HEK293T (cell line): ENCODE results near the gene OR51E2.

Experiments
- ARNT ChIP-seq: fragments of 450-650 bp; IDR thresholded peaks from 2 replicates; pipeline ENCODE4 v1.6.1; 2017; ENCODE audit warnings: mild to moderate bottlenecking
- ELF4 ChIP-seq: fragments of 450-650 bp; IDR thresholded peaks from 2 replicates; pipeline ENCODE4 v1.6.1; 2017; ENCODE audit warnings: antibody characterized with exemption
- FOXA1 ChIP-seq: fragments of 450-650 bp; IDR thresholded peaks from 2 replicates; pipeline ENCODE4 v1.6.1; 2016; ENCODE audit warnings: mild to moderate bottlenecking
- FOXM1 ChIP-seq: fragments of 450-650 bp; IDR thresholded peaks from 2 replicates; pipeline ENCODE4 v1.6.1; 2017; ENCODE audit warnings: mild to moderate bottlenecking, borderline replicate concordance
- HDGF ChIP-seq: fragments of 450-650 bp; IDR thresholded peaks from 2 replicates; pipeline ENCODE4 v1.6.1; 2017; ENCODE audit warnings: antibody characterized with exemption, borderline replicate concordance
- LEF1 ChIP-seq: fragments of 450-650 bp; IDR thresholded peaks from 2 replicates; pipeline ENCODE4 v1.6.1; 2017; ENCODE audit warnings: mild to moderate bottlenecking, borderline replicate concordance
- NFRKB ChIP-seq: fragments of 450-650 bp; IDR thresholded peaks from 2 replicates; pipeline ENCODE4 v1.6.1; 2016; ENCODE audit warnings: mild to moderate bottlenecking, moderate library complexity
- SP1 ChIP-seq: fragments of 450-650 bp; IDR thresholded peaks from 2 replicates; pipeline ENCODE4 v1.6.1; 2017
- SUZ12 ChIP-seq: fragments of 450-650 bp; IDR thresholded peaks from 2 replicates; pipeline ENCODE4 v1.6.1; 2016; ENCODE audit warnings: mild to moderate bottlenecking
- TARDBP ChIP-seq: fragments of 450-650 bp; IDR thresholded peaks from 2 replicates; pipeline ENCODE4 v1.6.1; 2016
- ZNF384 ChIP-seq: fragments of 450-650 bp; IDR thresholded peaks from 2 replicates; pipeline ENCODE4 v1.6.1; 2016

GRCh38 chr11:4727171-4727570 is 29.5 kb upstream of the OR51E2 start:
- TF ChIP-seq ARNT (no peak), HDGF (no peak), NFRKB (no peak), ELF4 (no peak), SUZ12 (no peak), LEF1 (no peak), SP1 (no peak), ZNF384 (no peak), FOXM1 (no peak), TARDBP (no peak), FOXA1 (no peak)
